ENCODE data around the gene NXPH1. TPM values are rescaled to one million over a fixed set of nuclear protein-coding genes. Genes with fewer than 3 reads are reported as not detected.

NXPH1 gene
- polyA plus RNA-seq, 1 donor (not counting 4 experiments of a cell fraction or from before 2014, with no cell fraction given) = not detected

DNA sequence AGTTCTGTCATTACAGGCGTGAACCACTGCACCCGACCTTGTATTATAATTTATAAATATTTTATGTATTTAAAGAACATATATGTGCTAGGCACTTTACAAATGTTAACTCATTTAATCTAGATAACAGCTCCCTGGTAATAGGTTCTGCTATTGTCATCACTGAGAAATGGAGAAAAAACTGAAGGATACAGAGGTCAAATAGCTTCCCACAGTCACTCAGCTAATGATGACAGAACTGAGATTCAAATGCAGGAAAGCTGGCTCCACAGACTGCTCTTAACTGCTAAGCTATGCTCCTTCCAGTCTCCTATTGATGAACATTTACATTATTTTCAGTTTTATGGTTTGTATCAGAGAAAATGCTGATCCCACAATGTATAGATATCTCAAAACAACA, 28.9 kb downstream of the NXPH1 start:
- no peaks in the 10 kb centered on the region for H3K9me3 ChIP-seq (ENCODE audit: control insufficient read depth, low read depth, low read length)
- dilution Hi-C loops (cut with MboI; ENCODE audit: extremely low pct_ligation_motif_present, low sequenced_read_pairs) = no loop called here

DNA sequence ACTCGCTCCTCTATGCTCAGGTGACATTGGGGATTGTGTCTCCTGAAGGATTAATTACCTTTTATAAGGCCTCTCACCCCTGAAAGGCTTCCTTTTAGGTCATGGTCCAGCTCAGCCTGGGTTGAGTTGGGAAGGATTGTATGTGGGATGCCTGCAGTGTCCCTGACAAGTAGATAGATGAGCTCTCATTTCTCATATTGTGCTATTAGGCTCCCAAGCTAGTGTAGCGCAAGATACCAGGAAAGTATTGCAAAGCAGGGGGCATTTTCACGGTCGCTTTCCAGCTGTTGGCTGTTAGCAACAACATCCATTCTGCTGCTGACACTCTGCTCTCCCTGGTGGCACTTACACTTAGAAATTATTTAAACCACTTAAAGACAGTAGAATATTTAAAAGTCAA, 31.9 kb downstream of the NXPH1 start:
- H3K4me2 ChIP-seq (ENCODE audit: control insufficient read depth, extremely low read depth, insufficient read depth, low read depth, low read length) = no peak overlapping the region
- no peak overlapping the region for H3K4me3 ChIP-seq (ENCODE audit: control insufficient read depth in 2 of 3, extremely low read depth in 1 of 3, insufficient read depth in 2 of 3, low read depth in 1 of 3, low read length in 3 of 3)
- no peak for FAIRE-seq
- no peaks in the 10 kb centered on the region for H3K4me1 ChIP-seq (ENCODE audit: control insufficient read depth, extremely low read depth, insufficient read depth, low read length)
- no peaks in the 10 kb centered on the region for H4K20me1 ChIP-seq (ENCODE audit: control insufficient read depth, extremely low read depth, insufficient read depth, low read length)
- H3K27me3 ChIP-seq (ENCODE audit: control insufficient read depth, extremely low read depth, insufficient read depth, low read length) = no peaks in the 10 kb centered on the region
- no peak overlapping the region for H3K9ac ChIP-seq (ENCODE audit: control insufficient read depth, extremely low read depth, insufficient read depth, low read length)
- no peak for DNase-seq (ENCODE audit: low read depth, low spot score)
- no peaks in the 10 kb centered on the region for H3K79me2 ChIP-seq (ENCODE audit: control insufficient read depth, insufficient read depth, low read length)
- H2AFZ ChIP-seq (ENCODE audit: control insufficient read depth, low read length) = no peak overlapping the region
- TF ChIP-seq EZH2 (IDR thresholded peaks at IDR 0.05; ENCODE audit: low read length) (no peak), CTCF (optimal IDR thresholded peaks at IDR 0.05 in 1 of 3, IDR thresholded peaks at IDR 0.05 in 1 of 3, conservative IDR thresholded peaks at IDR 0.05 in 1 of 3; ENCODE audit: extremely low read depth in 1 of 3, insufficient read depth in 2 of 3, low read length in 3 of 3) (no peak)
- H3K36me3 ChIP-seq (ENCODE audit: control insufficient read depth in 2 of 2, extremely low read depth in 1 of 2, insufficient read depth in 2 of 2, low read length in 2 of 2) = no peaks in the 10 kb centered on the region
- no peak overlapping the region for H3K27ac ChIP-seq (ENCODE audit: control insufficient read depth, insufficient read depth, low read length)
- no peaks in the 10 kb centered on the region for H3K9me3 ChIP-seq (ENCODE audit: control insufficient read depth, low read depth, low read length)
- no peaks in the 10 kb centered on the region for H3K9me1 ChIP-seq (ENCODE audit: control insufficient read depth, extremely low read depth, insufficient read depth, low read length)
- dilution Hi-C loops (cut with MboI; ENCODE audit: extremely low pct_ligation_motif_present, low sequenced_read_pairs) = no loop called here

More for the DNA sequence above, 28.9 kb downstream of the NXPH1 start:
- Histone ChIP-seq H3K27ac (ENCODE audit: control insufficient read depth, insufficient read depth, low read length) (no peak overlapping the region), H3K4me2 (ENCODE audit: control insufficient read depth, extremely low read depth, insufficient read depth, low read depth, low read length) (no peak overlapping the region), H3K9me1 (ENCODE audit: control insufficient read depth, extremely low read depth, insufficient read depth, low read length) (no peaks in the 10 kb centered on the region), H4K20me1 (ENCODE audit: control insufficient read depth, extremely low read depth, insufficient read depth, low read length) (no peaks in the 10 kb centered on the region), H3K4me3 (ENCODE audit: control insufficient read depth in 2 of 3, extremely low read depth in 1 of 3, insufficient read depth in 2 of 3, low read depth in 1 of 3, low read length in 3 of 3) (no peak overlapping the region), H3K79me2 (ENCODE audit: control insufficient read depth, insufficient read depth, low read length) (no peaks in the 10 kb centered on the region), H3K36me3 (ENCODE audit: control insufficient read depth in 2 of 2, extremely low read depth in 1 of 2, insufficient read depth in 2 of 2, low read length in 2 of 2) (no peaks in the 10 kb centered on the region), H3K4me1 (ENCODE audit: control insufficient read depth, extremely low read depth, insufficient read depth, low read length) (no peaks in the 10 kb centered on the region), H3K27me3 (ENCODE audit: control insufficient read depth, extremely low read depth, insufficient read depth, low read length) (no peaks in the 10 kb centered on the region), H3K9ac (ENCODE audit: control insufficient read depth, extremely low read depth, insufficient read depth, low read length) (no peak overlapping the region), H2AFZ (ENCODE audit: control insufficient read depth, low read length) (no peak overlapping the region)
- TF ChIP-seq EZH2 (IDR thresholded peaks at IDR 0.05; ENCODE audit: low read length) (no peak), CTCF (optimal IDR thresholded peaks at IDR 0.05 in 1 of 3, IDR thresholded peaks at IDR 0.05 in 1 of 3, conservative IDR thresholded peaks at IDR 0.05 in 1 of 3; ENCODE audit: extremely low read depth in 1 of 3, insufficient read depth in 2 of 3, low read length in 3 of 3) (no peak)
- FAIRE-seq (no peak), DNase-seq (ENCODE audit: low read depth, low spot score) (no peak)

Data from keratinocyte (primary cell).